CD4-positive, alpha-beta T cell treated with Interleukin-10 for 1 hour (primary cell): Measurements from ENCODE around the gene YJEFN3.

Experiments
- DNase-seq: peaks from one replicate; pipeline ENCODE4 v3.0.0-alpha.2; 2020

YJEFN3 gene

GRCh38 chr19:19524053-19524452 is 4.7 kb upstream of the YJEFN3 start:
- no peak for DNase-seq

GRCh38 chr19:19525611-19526380 is 2.9 kb upstream of the YJEFN3 start:
- no peak for DNase-seq

GRCh38 chr19:19526581-19527370 is 1.9 kb upstream of the YJEFN3 start:
- DNase-seq = no peak

GRCh38 chr19:19527371-19527656 is 1.4 kb upstream of the YJEFN3 start:
- no peak for DNase-seq

GRCh38 chr19:19527674-19528625 is 761 bp upstream of the YJEFN3 start:
- no peak for DNase-seq

GRCh38 chr19:19529783-19530422 is 1.2 kb downstream of the YJEFN3 start:
- no peak for DNase-seq

- no peak for DNase-seq
Observed at GRCh38 chr19:19530423-19530804, 1.7 kb downstream of the YJEFN3 start.

GRCh38 chr19:19530889-19531288 is 2.2 kb downstream of the YJEFN3 start:
- DNase-seq = no peak

GRCh38 chr19:19531951-19532805 is 3.5 kb downstream of the YJEFN3 start:
- DNase-seq = peak; percentile 87

- no peak for DNase-seq
Observed at GRCh38 chr19:19532806-19533701, 4.3 kb downstream of the YJEFN3 start.

GRCh38 chr19:19533841-19534240 is 5.1 kb downstream of the YJEFN3 start:
- no peak for DNase-seq

- no peak for DNase-seq
Observed at GRCh38 chr19:19534556-19535265, 6.0 kb downstream of the YJEFN3 start.

GRCh38 chr19:19535311-19536191 is 6.8 kb downstream of the YJEFN3 start:
- DNase-seq = no peak

GRCh38 chr19:19537075-19538048 is 8.7 kb downstream of the YJEFN3 start:
- DNase-seq = peak; percentile 44

GRCh38 chr19:19538061-19538784 is 9.5 kb downstream of the YJEFN3 start, which contains the start of gene CILP2:
TSS of gene CILP2 (plus strand) at chr19:19538265. CDS start at chr19:19538350, 85 bp downstream.
- DNase-seq = peak; percentile 46

- no peak for DNase-seq
Observed at GRCh38 chr19:19538785-19539166, 10.1 kb downstream of the YJEFN3 start.

- no peak for DNase-seq
Observed at GRCh38 chr19:19539698-19540063, 11.0 kb downstream of the YJEFN3 start.
